Dedifferentiated amniotic fluid mesenchymal stem cell (primary cell): Measurements from ENCODE around the gene KLRD1.
"Not testable (repeated sequence)": the region's sequence is repeated elsewhere in the genome, so short reads cannot be mapped to it uniquely, and the experiment has no call there.

ENCODE experiments used
- DNase-seq: peaks from one replicate; pipeline ENCODE4 v3.0.0-alpha.2; 2016; ENCODE audit errors: extremely low spot score

The KLRD1 gene

GRCh38 chr12:10368206-10369171, 60.8 kb downstream of the KLRD1 start:
- DNase-seq: no peak

GRCh38 chr12:10369557-10370415, 62.1 kb downstream of the KLRD1 start:
- no peak for DNase-seq

DNA sequence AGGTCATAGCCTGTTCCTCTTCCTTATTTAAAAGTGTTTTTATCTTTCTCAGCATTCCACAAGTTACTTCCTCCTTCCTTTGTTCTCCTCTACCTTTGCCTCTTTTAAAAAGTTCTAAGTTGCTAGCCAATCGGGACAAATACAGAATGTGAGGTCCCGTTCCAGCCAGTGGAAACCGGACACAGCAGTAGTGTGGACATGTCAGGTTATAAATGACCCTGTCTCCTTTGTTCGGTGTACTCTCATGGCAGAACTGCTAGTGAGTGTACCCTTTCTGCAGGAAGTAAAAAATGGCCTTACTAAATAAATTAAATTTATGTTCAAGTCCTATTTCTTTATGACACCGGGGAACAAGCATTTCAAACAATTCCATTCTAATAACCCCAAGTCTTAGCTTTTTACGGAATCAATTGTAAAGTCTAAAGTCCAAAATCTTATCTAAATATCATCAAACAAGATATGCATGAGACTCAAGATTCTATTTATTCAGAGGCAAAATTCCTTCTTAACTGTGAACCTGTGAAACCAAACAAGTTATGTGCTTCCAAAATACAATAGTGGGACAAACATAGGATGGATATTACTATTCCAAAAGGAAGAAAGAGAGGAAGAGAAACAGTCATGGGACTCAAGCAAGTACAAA, 64.3 kb downstream of the KLRD1 start:
- DNase-seq: not testable (repeated sequence)

DNA sequence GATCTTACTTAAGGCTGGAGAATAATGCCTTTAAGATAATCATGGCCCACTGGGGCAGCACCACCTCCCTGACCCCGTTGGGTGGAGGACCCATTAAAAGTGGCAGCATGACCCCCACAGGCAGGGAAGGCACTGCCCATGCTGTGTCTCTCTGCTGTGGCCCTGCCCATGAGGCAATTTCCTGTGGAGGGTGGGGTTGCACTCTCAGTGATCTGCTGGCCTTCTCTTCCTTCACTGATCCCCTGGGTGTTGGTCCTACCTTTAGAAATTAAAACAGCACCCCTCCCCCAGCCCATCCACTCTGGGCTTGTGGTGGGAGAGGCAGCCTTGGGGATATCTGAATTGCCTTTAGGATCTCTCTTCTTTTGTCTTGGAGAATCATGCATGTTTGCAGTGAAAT, 64.9 kb downstream of the KLRD1 start:
- no peak for DNase-seq

GRCh38 chr12:10374624-10375018, 67.0 kb downstream of the KLRD1 start:
- DNase-seq: no peak

DNA sequence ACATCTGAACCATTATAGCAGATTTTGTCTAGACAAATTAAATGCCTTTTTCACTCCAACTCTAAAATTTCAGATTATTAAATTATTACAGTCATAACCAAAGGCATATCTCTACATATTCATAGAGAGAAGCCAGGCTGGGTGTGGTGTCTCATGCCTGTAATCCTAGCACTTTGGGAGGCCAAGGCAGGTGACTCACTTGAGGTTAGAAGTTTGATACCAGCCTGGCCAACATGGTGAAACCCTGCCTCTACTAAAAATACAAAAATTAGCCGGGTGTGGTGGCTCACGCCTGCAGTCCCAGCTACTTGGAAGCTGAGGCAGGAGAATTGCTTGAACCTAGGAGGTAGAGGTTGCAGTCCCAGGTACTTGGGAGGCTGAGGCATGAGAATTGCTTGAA, 71.1 kb downstream of the KLRD1 start:
- not testable (repeated sequence) for DNase-seq
